NCI-H446 treated with DMSO at 0.1 percent for 48 hours (cell line): Measurements from ENCODE around the gene FBXO41.

ENCODE experiments used
- DNase-seq: peaks from one replicate; lab custom pipeline; 2025; lab: John Stamatoyannopoulos, UW

The FBXO41 gene

GRCh38 chr2:73290049-73290839 lies 6.0 kb upstream of the FBXO41 start:
- peak; percentile 27 for DNase-seq

GRCh38 chr2:73289304-73289703 lies 5.0 kb upstream of the FBXO41 start:
- no peak for DNase-seq

- no peak for DNase-seq
These were observed 1.9 kb upstream of the FBXO41 start for GRCh38 chr2:73286134-73286655.

- DNase-seq = peak; percentile 5
These were observed 971 bp upstream of the FBXO41 start for GRCh38 chr2:73285159-73285739.

GRCh38 chr2:73283545-73284295 lies 558 bp downstream of the FBXO41 start:
- no peak for DNase-seq

GRCh38 chr2:73282924-73283544 lies 1.2 kb downstream of the FBXO41 start:
- no peak for DNase-seq

- no peak for DNase-seq
These were observed 3.0 kb downstream of the FBXO41 start for GRCh38 chr2:73281244-73281643.

GRCh38 chr2:73279852-73280251 lies 4.4 kb downstream of the FBXO41 start:
- DNase-seq = no peak

GRCh38 chr2:73272270-73272669 lies 12.0 kb downstream of the FBXO41 start:
- no peak for DNase-seq

GRCh38 chr2:73269686-73270465 lies 14.4 kb downstream of the FBXO41 start:
- no peak for DNase-seq

- DNase-seq = no peak
These were observed 15.2 kb downstream of the FBXO41 start for GRCh38 chr2:73268830-73269685.

GRCh38 chr2:73268366-73268829 lies 15.9 kb downstream of the FBXO41 start:
- DNase-seq = no peak

GRCh38 chr2:73267008-73267407 lies 17.3 kb downstream of the FBXO41 start:
- DNase-seq = no peak

GRCh38 chr2:73266061-73266901 lies 18.0 kb downstream of the FBXO41 start:
- DNase-seq = no peak

- no peak for DNase-seq
These were observed 18.8 kb downstream of the FBXO41 start for GRCh38 chr2:73265298-73266060.

- DNase-seq = no peak
These were observed 19.5 kb downstream of the FBXO41 start for GRCh38 chr2:73264783-73265182.

GRCh38 chr2:73264332-73264606 lies 20.0 kb downstream of the FBXO41 start:
- DNase-seq = no peak

- no peak for DNase-seq
These were observed 20.5 kb downstream of the FBXO41 start for GRCh38 chr2:73263540-73264331.
